ENCODE results near the gene SCYL1. TPM values are rescaled to one million over a fixed set of nuclear protein-coding genes. Genes with fewer than 3 reads are reported as not detected.

SCYL1 gene
- total and polyA plus RNA-seq, 4 donors, result 41.8 to 87.5 (median 81.9) TPM

DNA sequence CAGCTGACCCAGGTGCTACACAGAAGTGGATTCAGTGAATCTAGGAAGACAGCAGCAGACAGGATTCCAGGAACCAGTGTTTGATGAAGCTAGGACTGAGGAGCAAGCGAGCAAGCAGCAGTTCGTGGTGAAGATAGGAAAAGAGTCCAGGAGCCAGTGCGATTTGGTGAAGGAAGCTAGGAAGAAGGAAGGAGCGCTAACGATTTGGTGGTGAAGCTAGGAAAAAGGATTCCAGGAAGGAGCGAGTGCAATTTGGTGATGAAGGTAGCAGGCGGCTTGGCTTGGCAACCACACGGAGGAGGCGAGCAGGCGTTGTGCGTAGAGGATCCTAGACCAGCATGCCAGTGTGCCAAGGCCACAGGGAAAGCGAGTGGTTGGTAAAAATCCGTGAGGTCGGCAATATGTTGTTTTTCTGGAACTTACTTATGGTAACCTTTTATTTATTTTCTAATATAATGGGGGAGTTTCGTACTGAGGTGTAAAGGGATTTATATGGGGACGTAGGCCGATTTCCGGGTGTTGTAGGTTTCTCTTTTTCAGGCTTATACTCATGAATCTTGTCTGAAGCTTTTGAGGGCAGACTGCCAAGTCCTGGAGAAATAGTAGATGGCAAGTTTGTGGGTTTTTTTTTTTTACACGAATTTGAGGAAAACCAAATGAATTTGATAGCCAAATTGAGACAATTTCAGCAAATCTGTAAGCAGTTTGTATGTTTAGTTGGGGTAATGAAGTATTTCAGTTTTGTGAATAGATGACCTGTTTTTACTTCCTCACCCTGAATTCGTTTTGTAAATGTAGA is 24.3 kb upstream of the SCYL1 start:
- Histone ChIP-seq H3K27ac (ENCODE audit: low read depth, low read length) (peak overlapping the region; percentile 99), H3K36me3 (ENCODE audit: control insufficient read depth, insufficient read depth, low read length) (no peaks in the 10 kb centered on the region), H3K4me1 (ENCODE audit: control insufficient read depth, insufficient read depth, low read length) (peaks cover 26% of the 10 kb centered on the region), H3K27me3 (ENCODE audit: control insufficient read depth, insufficient read depth, low read length) (no peaks in the 10 kb centered on the region), H3K9me3 (ENCODE audit: control insufficient read depth, insufficient read depth, low read length) (no peaks in the 10 kb centered on the region), H3K4me3 (ENCODE audit: low read depth, low read length) (peak overlapping the region; percentile 75)
- peak in 2 of 6 donors; percentile 70 to 73 for DNase-seq (ENCODE audit: low read depth in 4 of 6, low spot score in 6 of 6)
- WGBS (ENCODE audit: insufficient coverage), result under 1% methylated on average over 15 of the region's 20 CpGs

DNA sequence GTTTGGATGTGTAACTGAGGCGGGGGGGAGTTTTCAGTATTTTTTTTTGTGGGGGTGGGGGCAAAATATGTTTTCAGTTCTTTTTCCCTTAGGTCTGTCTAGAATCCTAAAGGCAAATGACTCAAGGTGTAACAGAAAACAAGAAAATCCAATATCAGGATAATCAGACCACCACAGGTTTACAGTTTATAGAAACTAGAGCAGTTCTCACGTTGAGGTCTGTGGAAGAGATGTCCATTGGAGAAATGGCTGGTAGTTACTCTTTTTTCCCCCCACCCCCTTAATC is 23.8 kb upstream of the SCYL1 start:
- Histone ChIP-seq H3K27me3 (ENCODE audit: control insufficient read depth, insufficient read depth, low read length) (no peaks in the 10 kb centered on the region), H3K36me3 (ENCODE audit: control insufficient read depth, insufficient read depth, low read length) (peaks cover 3% of the 10 kb centered on the region), H3K9me3 (ENCODE audit: control insufficient read depth, insufficient read depth, low read length) (no peaks in the 10 kb centered on the region), H3K27ac (ENCODE audit: low read depth, low read length) (peak overlapping the region; percentile 99), H3K4me3 (ENCODE audit: low read depth, low read length) (peak overlapping the region; percentile 75), H3K4me1 (ENCODE audit: control insufficient read depth, insufficient read depth, low read length) (peaks cover 21% of the 10 kb centered on the region)
- no CpG with 5 or more reads among the region's 2 CpGs for WGBS (ENCODE audit: insufficient coverage)
- no peak for DNase-seq (ENCODE audit: low read depth in 4 of 6, low spot score in 6 of 6)

DNA sequence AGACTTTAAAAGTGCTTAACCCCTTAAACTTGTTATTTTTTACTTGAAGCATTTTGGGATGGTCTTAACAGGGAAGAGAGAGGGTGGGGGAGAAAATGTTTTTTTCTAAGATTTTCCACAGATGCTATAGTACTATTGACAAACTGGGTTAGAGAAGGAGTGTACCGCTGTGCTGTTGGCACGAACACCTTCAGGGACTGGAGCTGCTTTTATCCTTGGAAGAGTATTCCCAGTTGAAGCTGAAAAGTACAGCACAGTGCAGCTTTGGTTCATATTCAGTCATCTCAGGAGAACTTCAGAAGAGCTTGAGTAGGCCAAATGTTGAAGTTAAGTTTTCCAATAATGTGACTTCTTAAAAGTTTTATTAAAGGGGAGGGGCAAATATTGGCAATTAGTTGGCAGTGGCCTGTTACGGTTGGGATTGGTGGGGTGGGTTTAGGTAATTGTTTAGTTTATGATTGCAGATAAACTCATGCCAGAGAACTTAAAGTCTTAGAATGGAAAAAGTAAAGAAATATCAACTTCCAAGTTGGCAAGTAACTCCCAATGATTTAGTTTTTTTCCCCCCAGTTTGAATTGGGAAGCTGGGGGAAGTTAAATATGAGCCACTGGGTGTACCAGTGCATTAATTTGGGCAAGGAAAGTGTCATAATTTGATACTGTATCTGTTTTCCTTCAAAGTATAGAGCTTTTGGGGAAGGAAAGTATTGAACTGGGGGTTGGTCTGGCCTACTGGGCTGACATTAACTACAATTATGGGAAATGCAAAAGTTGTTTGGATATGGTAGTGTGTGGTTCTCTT is 23.2 kb upstream of the SCYL1 start:
- peaks cover 7% of the 10 kb centered on the region for H3K36me3 ChIP-seq (ENCODE audit: control insufficient read depth, insufficient read depth, low read length)
- peak in 2 of 6 donors; percentile 54 to 63 for DNase-seq (ENCODE audit: low read depth in 4 of 6, low spot score in 6 of 6)
- H3K9me3 ChIP-seq (ENCODE audit: control insufficient read depth, insufficient read depth, low read length), result no peaks in the 10 kb centered on the region
- 0% methylated on average over 3 of the region's 3 CpGs for WGBS (ENCODE audit: insufficient coverage)
- H3K4me1 ChIP-seq (ENCODE audit: control insufficient read depth, insufficient read depth, low read length), result peaks cover 18% of the 10 kb centered on the region
- peak overlapping the region; percentile 99 for H3K27ac ChIP-seq (ENCODE audit: low read depth, low read length)
- peak overlapping the region; percentile 75 for H3K4me3 ChIP-seq (ENCODE audit: low read depth, low read length)
- H3K27me3 ChIP-seq (ENCODE audit: control insufficient read depth, insufficient read depth, low read length), result no peaks in the 10 kb centered on the region

DNA sequence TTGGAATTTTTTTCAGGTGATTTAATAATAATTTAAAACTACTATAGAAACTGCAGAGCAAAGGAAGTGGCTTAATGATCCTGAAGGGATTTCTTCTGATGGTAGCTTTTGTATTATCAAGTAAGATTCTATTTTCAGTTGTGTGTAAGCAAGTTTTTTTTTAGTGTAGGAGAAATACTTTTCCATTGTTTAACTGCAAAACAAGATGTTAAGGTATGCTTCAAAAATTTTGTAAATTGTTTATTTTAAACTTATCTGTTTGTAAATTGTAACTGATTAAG is 22.7 kb upstream of the SCYL1 start:
- no peak for DNase-seq (ENCODE audit: low read depth in 4 of 6, low spot score in 6 of 6)
- Histone ChIP-seq H3K9me3 (ENCODE audit: control insufficient read depth, insufficient read depth, low read length) (no peaks in the 10 kb centered on the region), H3K27ac (ENCODE audit: low read depth, low read length) (peak overlapping the region; percentile 99), H3K27me3 (ENCODE audit: control insufficient read depth, insufficient read depth, low read length) (no peaks in the 10 kb centered on the region), H3K4me1 (ENCODE audit: control insufficient read depth, insufficient read depth, low read length) (peaks cover 18% of the 10 kb centered on the region), H3K4me3 (ENCODE audit: low read depth, low read length) (peak overlapping the region; percentile 75), H3K36me3 (ENCODE audit: control insufficient read depth, insufficient read depth, low read length) (peaks cover 13% of the 10 kb centered on the region)

DNA sequence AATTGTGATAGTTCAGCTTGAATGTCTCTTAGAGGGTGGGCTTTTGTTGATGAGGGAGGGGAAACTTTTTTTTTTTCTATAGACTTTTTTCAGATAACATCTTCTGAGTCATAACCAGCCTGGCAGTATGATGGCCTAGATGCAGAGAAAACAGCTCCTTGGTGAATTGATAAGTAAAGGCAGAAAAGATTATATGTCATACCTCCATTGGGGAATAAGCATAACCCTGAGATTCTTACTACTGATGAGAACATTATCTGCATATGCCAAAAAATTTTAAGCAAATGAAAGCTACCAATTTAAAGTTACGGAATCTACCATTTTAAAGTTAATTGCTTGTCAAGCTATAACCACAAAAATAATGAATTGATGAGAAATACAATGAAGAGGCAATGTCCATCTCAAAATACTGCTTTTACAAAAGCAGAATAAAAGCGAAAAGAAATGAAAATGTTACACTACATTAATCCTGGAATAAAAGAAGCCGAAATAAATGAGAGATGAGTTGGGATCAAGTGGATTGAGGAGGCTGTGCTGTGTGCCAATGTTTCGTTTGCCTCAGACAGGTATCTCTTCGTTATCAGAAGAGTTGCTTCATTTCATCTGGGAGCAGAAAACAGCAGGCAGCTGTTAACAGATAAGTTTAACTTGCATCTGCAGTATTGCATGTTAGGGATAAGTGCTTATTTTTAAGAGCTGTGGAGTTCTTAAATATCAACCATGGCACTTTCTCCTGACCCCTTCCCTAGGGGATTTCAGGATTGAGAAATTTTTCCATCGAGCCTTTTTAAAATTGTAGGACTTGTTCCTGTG is 22.1 kb upstream of the SCYL1 start:
- peak in 3 of 6 donors; percentile 17 to 55 (median 48) for DNase-seq (ENCODE audit: low read depth in 4 of 6, low spot score in 6 of 6)
- Histone ChIP-seq H3K4me3 (ENCODE audit: low read depth, low read length) (peak overlapping the region; percentile 75), H3K4me1 (ENCODE audit: control insufficient read depth, insufficient read depth, low read length) (peaks cover 21% of the 10 kb centered on the region), H3K36me3 (ENCODE audit: control insufficient read depth, insufficient read depth, low read length) (peaks cover 14% of the 10 kb centered on the region), H3K27me3 (ENCODE audit: control insufficient read depth, insufficient read depth, low read length) (no peaks in the 10 kb centered on the region), H3K27ac (ENCODE audit: low read depth, low read length) (peak overlapping the region; percentile 99), H3K9me3 (ENCODE audit: control insufficient read depth, insufficient read depth, low read length) (no peaks in the 10 kb centered on the region)
- WGBS (ENCODE audit: insufficient coverage), result 0% methylated on average over 2 of the region's 6 CpGs

DNA sequence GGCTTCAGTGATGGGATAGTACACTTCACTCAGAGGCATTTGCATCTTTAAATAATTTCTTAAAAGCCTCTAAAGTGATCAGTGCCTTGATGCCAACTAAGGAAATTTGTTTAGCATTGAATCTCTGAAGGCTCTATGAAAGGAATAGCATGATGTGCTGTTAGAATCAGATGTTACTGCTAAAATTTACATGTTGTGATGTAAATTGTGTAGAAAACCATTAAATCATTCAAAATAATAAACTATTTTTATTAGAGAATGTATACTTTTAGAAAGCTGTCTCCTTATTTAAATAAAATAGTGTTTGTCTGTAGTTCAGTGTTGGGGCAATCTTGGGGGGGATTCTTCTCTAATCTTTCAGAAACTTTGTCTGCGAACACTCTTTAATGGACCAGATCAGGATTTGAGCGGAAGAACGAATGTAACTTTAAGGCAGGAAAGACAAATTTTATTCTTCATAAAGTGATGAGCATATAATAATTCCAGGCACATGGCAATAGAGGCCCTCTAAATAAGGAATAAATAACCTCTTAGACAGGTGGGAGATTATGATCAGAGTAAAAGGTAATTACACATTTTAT is 21.4 kb upstream of the SCYL1 start:
- Histone ChIP-seq H3K27ac (ENCODE audit: low read depth, low read length) (peak overlapping the region; percentile 99), H3K4me1 (ENCODE audit: control insufficient read depth, insufficient read depth, low read length) (peaks cover 21% of the 10 kb centered on the region), H3K9me3 (ENCODE audit: control insufficient read depth, insufficient read depth, low read length) (no peaks in the 10 kb centered on the region), H3K36me3 (ENCODE audit: control insufficient read depth, insufficient read depth, low read length) (peaks cover 14% of the 10 kb centered on the region), H3K4me3 (ENCODE audit: low read depth, low read length) (peak overlapping the region; percentile 75), H3K27me3 (ENCODE audit: control insufficient read depth, insufficient read depth, low read length) (no peaks in the 10 kb centered on the region)
- no CpG with 5 or more reads among the region's 3 CpGs for WGBS (ENCODE audit: insufficient coverage)
- peak in 1 of 6 donors; percentile 30 for DNase-seq (ENCODE audit: low read depth in 4 of 6, low spot score in 6 of 6)

DNA sequence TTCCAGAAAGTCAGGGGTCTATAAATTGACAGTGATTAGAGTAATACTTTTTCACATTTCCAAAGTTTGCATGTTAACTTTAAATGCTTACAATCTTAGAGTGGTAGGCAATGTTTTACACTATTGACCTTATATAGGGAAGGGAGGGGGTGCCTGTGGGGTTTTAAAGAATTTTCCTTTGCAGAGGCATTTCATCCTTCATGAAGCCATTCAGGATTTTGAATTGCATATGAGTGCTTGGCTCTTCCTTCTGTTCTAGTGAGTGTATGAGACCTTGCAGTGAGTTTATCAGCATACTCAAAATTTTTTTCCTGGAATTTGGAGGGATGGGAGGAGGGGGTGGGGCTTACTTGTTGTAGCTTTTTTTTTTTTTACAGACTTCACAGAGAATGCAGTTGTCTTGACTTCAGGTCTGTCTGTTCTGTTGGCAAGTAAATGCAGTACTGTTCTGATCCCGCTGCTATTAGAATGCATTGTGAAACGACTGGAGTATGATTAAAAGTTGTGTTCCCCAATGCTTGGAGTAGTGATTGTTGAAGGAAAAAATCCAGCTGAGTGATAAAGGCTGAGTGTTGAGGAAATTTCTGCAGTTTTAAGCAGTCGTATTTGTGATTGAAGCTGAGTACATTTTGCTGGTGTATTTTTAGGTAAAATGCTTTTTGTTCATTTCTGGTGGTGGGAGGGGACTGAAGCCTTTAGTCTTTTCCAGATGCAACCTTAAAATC is 20.8 kb upstream of the SCYL1 start:
- Histone ChIP-seq H3K27ac (ENCODE audit: low read depth, low read length) (peak overlapping the region; percentile 99), H3K9me3 (ENCODE audit: control insufficient read depth, insufficient read depth, low read length) (no peaks in the 10 kb centered on the region), H3K36me3 (ENCODE audit: control insufficient read depth, insufficient read depth, low read length) (peaks cover 14% of the 10 kb centered on the region), H3K4me1 (ENCODE audit: control insufficient read depth, insufficient read depth, low read length) (peaks cover 25% of the 10 kb centered on the region), H3K27me3 (ENCODE audit: control insufficient read depth, insufficient read depth, low read length) (no peaks in the 10 kb centered on the region), H3K4me3 (ENCODE audit: low read depth, low read length) (peak overlapping the region; percentile 75)
- WGBS (ENCODE audit: insufficient coverage), result 0% methylated on average over 2 of the region's 3 CpGs
- peak in 4 of 6 donors; percentile 24 to 71 (median 52) for DNase-seq (ENCODE audit: low read depth in 4 of 6, low spot score in 6 of 6)

DNA sequence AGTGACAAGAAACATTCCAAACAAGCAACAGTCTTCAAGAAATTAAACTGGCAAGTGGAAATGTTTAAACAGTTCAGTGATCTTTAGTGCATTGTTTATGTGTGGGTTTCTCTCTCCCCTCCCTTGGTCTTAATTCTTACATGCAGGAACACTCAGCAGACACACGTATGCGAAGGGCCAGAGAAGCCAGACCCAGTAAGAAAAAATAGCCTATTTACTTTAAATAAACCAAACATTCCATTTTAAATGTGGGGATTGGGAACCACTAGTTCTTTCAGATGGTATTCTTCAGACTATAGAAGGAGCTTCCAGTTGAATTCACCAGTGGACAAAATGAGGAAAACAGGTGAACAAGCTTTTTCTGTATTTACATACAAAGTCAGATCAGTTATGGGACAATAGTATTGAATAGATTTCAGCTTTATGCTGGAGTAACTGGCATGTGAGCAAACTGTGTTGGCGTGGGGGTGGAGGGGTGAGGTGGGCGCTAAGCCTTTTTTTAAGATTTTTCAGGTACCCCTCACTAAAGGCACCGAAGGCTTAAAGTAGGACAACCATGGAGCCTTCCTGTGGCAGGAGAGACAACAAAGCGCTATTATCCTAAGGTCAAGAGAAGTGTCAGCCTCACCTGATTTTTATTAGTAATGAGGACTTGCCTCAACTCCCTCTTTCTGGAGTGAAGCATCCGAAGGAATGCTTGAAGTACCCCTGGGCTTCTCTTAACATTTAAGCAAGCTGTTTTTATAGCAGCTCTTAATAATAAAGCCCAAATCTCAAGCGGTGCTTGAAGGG is 20.0 kb upstream of the SCYL1 start:
- no peaks in the 10 kb centered on the region for H3K27me3 ChIP-seq (ENCODE audit: control insufficient read depth, insufficient read depth, low read length)
- DNase-seq (ENCODE audit: low read depth in 4 of 6, low spot score in 6 of 6), result peak in 2 of 6 donors; percentile 45
- H3K4me3 ChIP-seq (ENCODE audit: low read depth, low read length), result peak overlapping the region; percentile 75
- peaks cover 14% of the 10 kb centered on the region for H3K36me3 ChIP-seq (ENCODE audit: control insufficient read depth, insufficient read depth, low read length)
- no peaks in the 10 kb centered on the region for H3K9me3 ChIP-seq (ENCODE audit: control insufficient read depth, insufficient read depth, low read length)
- no CpG with 5 or more reads among the region's 8 CpGs for WGBS (ENCODE audit: insufficient coverage)
- H3K27ac ChIP-seq (ENCODE audit: low read depth, low read length), result peak overlapping the region; percentile 99
- peaks cover 25% of the 10 kb centered on the region for H3K4me1 ChIP-seq (ENCODE audit: control insufficient read depth, insufficient read depth, low read length)

Measured in spinal cord (tissue), 10 donors.